GM21737 (cell line): ENCODE data around the gene CACNA1C.
"Not testable (repeated sequence)": the region's sequence is repeated elsewhere in the genome, so short reads cannot be mapped to it uniquely, and the experiment has no call there.

ENCODE experiments used
- ATAC-seq: cut with Tn5 transposase; IDR thresholded peaks from one replicate; pipeline ENCODE4 v1.9.1; 2021; ENCODE audit warnings: mild to moderate bottlenecking, moderate library complexity; ENCODE audit not compliant: unreplicated experiment

The CACNA1C gene

DNA sequence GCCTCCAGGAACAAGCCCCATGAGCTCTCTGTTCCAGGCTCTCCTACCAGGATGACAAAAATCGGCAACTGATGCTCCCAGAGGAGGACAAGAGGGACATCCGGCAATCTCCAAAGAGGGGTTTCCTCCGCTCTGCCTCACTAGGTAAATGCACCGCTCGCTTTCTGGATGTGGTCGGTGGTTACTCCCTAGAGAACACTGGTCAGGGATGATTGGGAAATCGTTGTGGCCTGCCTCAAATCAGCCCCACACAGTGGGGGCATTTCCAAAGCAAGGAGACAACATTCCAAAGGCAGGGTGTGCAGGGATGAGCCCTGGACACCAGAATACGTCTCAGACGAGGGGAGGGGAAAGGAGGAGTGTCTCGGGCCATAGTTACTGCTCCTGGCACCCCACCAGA lies 689.2 kb downstream of the CACNA1C start:
- ATAC-seq = not testable (repeated sequence)

- no peak for ATAC-seq
These were observed 690.7 kb downstream of the CACNA1C start for GRCh38 chr12:2743478-2743877.

DNA sequence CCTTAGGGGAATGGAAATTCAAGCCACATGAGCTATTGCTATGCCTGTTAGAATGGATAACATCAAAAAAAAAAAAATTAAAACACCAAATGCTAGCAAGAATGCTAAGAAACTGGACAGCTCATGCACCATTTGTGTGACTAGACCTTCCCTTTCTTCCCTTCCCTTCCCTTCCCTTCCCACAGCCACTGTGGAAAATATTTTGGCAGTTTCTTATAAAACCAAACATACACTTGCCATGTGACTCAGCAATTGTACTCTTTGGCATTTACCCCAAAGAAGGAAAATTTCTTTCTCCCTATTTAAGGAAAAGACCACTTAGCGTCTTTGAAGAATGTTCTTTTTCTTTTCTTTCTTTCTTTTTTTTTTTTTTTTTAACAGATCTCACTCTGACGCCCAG lies 692.9 kb downstream of the CACNA1C start:
- no peak for ATAC-seq
